Heart right ventricle (tissue), 16 donors: Measurements from ENCODE around the gene TRIM32. TPM values are rescaled to one million over a fixed set of nuclear protein-coding genes. Genes with fewer than 3 reads are reported as not detected.

Experiments
- ATAC-seq, 8 donors: fragments of 200-7000 bp; cut with Tn5 transposase; one replicate each; pipeline ENCODE4 v1.9.1; 2020; ENCODE audit warnings: mild to moderate bottlenecking in 8 of 8, moderate library complexity in 8 of 8, moderate number of reproducible peaks in 1 of 8
- DNase-seq, 2 donors: peaks; one replicate each; pipeline ENCODE4 v3.0.0-alpha.2; 2020
- H3K27ac ChIP-seq, 10 donors: fragments of 200-600 bp; sonication (generic) in 2 of 10; one replicate each; pipeline versions ENCODE4 v1.5.0 to v1.8.0; 2020 to 2022; ENCODE audit warnings: mild to moderate bottlenecking in 3 of 10
- H3K27me3 ChIP-seq, 7 donors: fragments of 200-600 bp; one replicate each; pipeline ENCODE4 v1.8.0; 2021 to 2022; ENCODE audit warnings: mild to moderate bottlenecking in 2 of 7
- H3K36me3 ChIP-seq, 9 donors: fragments of 200-600 bp; sonication (generic) in 1 of 9; one replicate each; pipeline versions ENCODE4 v1.5.0 to v1.8.0; 2020 to 2022; ENCODE audit warnings: mild to moderate bottlenecking in 2 of 9
- H3K4me1 ChIP-seq, 9 donors: fragments of 200-600 bp; sonication (generic) in 1 of 9; one replicate each; pipeline versions ENCODE4 v1.5.0 to v1.8.0; 2020 to 2022; ENCODE audit warnings: mild to moderate bottlenecking in 4 of 9
- H3K4me3 ChIP-seq, 10 donors: fragments of 200-600 bp; sonication (generic) in 2 of 10; one replicate each; pipeline versions ENCODE4 v1.5.0 to v1.8.0; 2020 to 2022; ENCODE audit warnings: mild to moderate bottlenecking in 7 of 10, moderate library complexity in 2 of 10
- H3K9me3 ChIP-seq, 11 donors: fragments of 200-600 bp in 10 of 11; sonication (generic) in 2 of 11; one replicate each; pipeline versions ENCODE4 v1.5.0 to v1.8.0; 2013 to 2022; ENCODE audit warnings: mild to moderate bottlenecking in 2 of 11, control low read depth in 1 of 11, moderate library complexity in 1 of 11
- WGBS, 2 donors: extraction: QIAGEN DNeasy Blood & Tissue Kit; methylation state at CpG; one replicate each; pipeline ENCODE4 v1.1.7; 2013; ENCODE audit warnings: inconsistent platforms in 1 of 2; 5-methylcytosine and 5-hydroxymethylcytosine counted together
- intact Hi-C, 10 donors: fragments of 100-400 bp; cut with DNase I; formaldehyde crosslinking; loops; one replicate each; pipeline versions ENCODE4 v1.11.1 to v1.14.2; 2022
- polyA plus RNA-seq, 2 donors: library from polyadenylated mRNA; stranded (reverse); fragments of 200-250 nt; gene quantifications; one replicate each; pipeline ENCODE4 v1.2.3, GENCODE V29; 2013
- total RNA-seq, 10 donors: library from RNA; stranded (reverse); fragmentation: NEBNext Ultra II Directional in 3 of 10; extraction: Animal tissue kit (Norgen Biotek cat#: 25700) in 3 of 10; gene quantifications; one replicate each; pipeline versions ENCODE4 v1.2.1 to v1.2.4, GENCODE V29; 2021 to 2023
- TF ChIP-seq, protein P1 (sequence below), 9 donors: fragments of 200-600 bp; sonication (generic) in 2 of 9; IDR thresholded peaks; one replicate each; pipeline versions ENCODE4 v1.5.0 to v1.8.0; 2021 to 2022; ENCODE audit warnings: antibody characterized with exemption in 9 of 9, mild to moderate bottlenecking in 5 of 9, moderate library complexity in 1 of 9
- donor health status: Arrhythmogenic right ventricular cardiomyopathy.
- donor health status: ischemic (EF 13 %, LVEDD 7.1; RV severe dilation, severe dysfunction).
- donor health status: healthy with polysubstance abuse.
- donor health status: DM: no; HTN: yes; CAD: no.
- donor health status: DM: no; HTN: no; CAD: no.
- donor health status: ischemic (EF 25% LVEDD 6.9; RV normal size, moderate dysfunction).
- donor health status: ischemic (EF 25% LVEDD 5.7; RV mildly dilated, moderate dysfunction).
- donor health status: healthy.
- donor health status: DM: yes; HTN: yes; CAD: no.
- donor health status: Ischemic cardiomyopathy.
- donor health status: ischemic (EF 35%, LVEDD 5.7; RV mildly dilated, moderate dysfunction).
- donor health status: nonischemic (EF 11% LVEDD 7.7; RV severe dilation, severe dysfunction).
- donor health status: DM: yes; HTN: yes; CAD: no.
- donor health status: PGD.
- donor health status: ischemic (EF 29% LVEDD 5.4; RV normal size, mild dysfunction).
- donor health status: nonischemic (EF 23%, LVEDD 6.1; RV moderate dilation, normal function).

The TRIM32 gene
- total and polyA plus RNA-seq, 12 donors = 2.6 to 21.2 (median 13.4) TPM

GRCh38 chr9:116701940-116702642, 15.0 kb downstream of the TRIM32 start:
- Histone ChIP-seq H3K4me1 (peaks cover 0 to 11% (median 0%) of the 10 kb centered on the region in 9 donors), H3K4me3 (no peak overlapping the region), H3K9me3 (no peaks in the 10 kb centered on the region), H3K27ac (no peak overlapping the region), H3K36me3 (peaks cover 0 to 43% (median 30%) of the 10 kb centered on the region in 9 donors), H3K27me3 (no peaks in the 10 kb centered on the region)
- WGBS, 2 donors = 78 to 93% methylated on average over 2 of the region's 2 CpGs
- intact Hi-C loops = no loop called here
- TF ChIP-seq, protein P1, sequence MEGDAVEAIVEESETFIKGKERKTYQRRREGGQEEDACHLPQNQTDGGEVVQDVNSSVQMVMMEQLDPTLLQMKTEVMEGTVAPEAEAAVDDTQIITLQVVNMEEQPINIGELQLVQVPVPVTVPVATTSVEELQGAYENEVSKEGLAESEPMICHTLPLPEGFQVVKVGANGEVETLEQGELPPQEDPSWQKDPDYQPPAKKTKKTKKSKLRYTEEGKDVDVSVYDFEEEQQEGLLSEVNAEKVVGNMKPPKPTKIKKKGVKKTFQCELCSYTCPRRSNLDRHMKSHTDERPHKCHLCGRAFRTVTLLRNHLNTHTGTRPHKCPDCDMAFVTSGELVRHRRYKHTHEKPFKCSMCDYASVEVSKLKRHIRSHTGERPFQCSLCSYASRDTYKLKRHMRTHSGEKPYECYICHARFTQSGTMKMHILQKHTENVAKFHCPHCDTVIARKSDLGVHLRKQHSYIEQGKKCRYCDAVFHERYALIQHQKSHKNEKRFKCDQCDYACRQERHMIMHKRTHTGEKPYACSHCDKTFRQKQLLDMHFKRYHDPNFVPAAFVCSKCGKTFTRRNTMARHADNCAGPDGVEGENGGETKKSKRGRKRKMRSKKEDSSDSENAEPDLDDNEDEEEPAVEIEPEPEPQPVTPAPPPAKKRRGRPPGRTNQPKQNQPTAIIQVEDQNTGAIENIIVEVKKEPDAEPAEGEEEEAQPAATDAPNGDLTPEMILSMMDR (IDR thresholded peaks at IDR 0.05) = no peak
- DNase-seq (no peak), ATAC-seq (no peak)

DNA sequence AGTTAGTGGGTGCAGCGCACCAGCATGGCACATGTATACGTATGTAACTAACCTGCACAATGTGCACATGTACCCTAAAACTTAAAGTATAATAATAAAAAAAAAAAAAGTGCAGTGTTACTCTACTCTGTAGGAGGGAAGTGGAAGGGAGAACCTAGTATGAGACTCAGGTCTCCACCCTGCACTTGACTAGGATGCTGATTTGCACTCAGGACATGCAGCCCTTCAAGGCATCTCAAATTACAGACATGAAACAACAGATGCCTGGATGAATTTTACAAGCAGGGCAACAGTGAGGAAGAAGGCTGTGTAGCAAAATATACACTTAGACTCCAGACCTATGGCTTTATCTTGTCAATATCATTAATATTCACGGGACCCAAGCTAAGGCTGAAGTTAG, 16.5 kb downstream of the TRIM32 start:
- Histone ChIP-seq H3K4me3 (no peak overlapping the region), H3K27ac (no peak overlapping the region), H3K4me1 (peaks cover 0 to 11% (median 0%) of the 10 kb centered on the region in 9 donors), H3K36me3 (peaks cover 0 to 28% (median 16%) of the 10 kb centered on the region in 9 donors), H3K9me3 (no peaks in the 10 kb centered on the region), H3K27me3 (no peaks in the 10 kb centered on the region)
- TF ChIP-seq, protein P1 (IDR thresholded peaks at IDR 0.05) = no peak
- WGBS, 2 donors = 96 to 98% methylated on average over 2 to 3 of the region's 3 CpGs
- intact Hi-C loops = no loop called here
- ATAC-seq (no peak), DNase-seq (no peak)

DNA sequence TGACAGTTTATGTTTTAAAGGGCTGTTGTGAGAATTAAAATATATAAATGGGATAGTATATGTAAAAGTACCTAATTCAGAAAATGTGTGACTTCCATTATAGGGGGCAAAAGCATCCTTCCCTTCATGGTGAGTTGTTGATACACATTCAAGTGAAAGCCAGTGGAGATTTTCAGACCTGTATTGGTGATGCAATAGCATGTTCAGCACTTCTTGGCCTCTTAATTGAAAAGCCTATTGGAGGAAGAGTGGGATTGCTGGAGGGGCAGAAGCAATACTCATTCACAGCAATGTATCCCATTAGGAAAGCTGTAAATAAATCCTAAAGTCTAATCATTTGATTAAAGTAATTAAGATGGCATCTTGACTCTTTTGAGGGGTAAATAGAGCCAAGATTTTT, 17.4 kb downstream of the TRIM32 start:
- H3K27me3 ChIP-seq = no peaks in the 10 kb centered on the region
- peaks cover 0 to 11% (median 0%) of the 10 kb centered on the region in 9 donors for H3K4me1 ChIP-seq
- ATAC-seq (no peak), DNase-seq (no peak)
- H3K9me3 ChIP-seq = no peaks in the 10 kb centered on the region
- H3K36me3 ChIP-seq = peaks cover 0 to 20% (median 8%) of the 10 kb centered on the region in 9 donors
- intact Hi-C loops = no loop called here
- no peak overlapping the region for H3K4me3 ChIP-seq
- H3K27ac ChIP-seq = no peak overlapping the region
- TF ChIP-seq, protein P1 (IDR thresholded peaks at IDR 0.05) = no peak

GRCh38 chr9:116705531-116705930, 18.4 kb downstream of the TRIM32 start:
- 79 to 95% methylated on average over 1 of the region's 1 CpG for WGBS, 2 donors
- no peaks in the 10 kb centered on the region for H3K9me3 ChIP-seq
- intact Hi-C loops = no loop called here

More at GRCh38 chr9:116705531-116705930, 18.4 kb downstream of the TRIM32 start:
- no peak overlapping the region for H3K4me3 ChIP-seq
- no peak for DNase-seq
- ATAC-seq = no peak
- H3K27ac ChIP-seq = no peak overlapping the region
- peaks cover 0 to 11% (median 0%) of the 10 kb centered on the region in 9 donors for H3K4me1 ChIP-seq
- TF ChIP-seq, protein P1 (IDR thresholded peaks at IDR 0.05) = no peak
- H3K36me3 ChIP-seq = peaks cover 0 to 9% (median 0%) of the 10 kb centered on the region in 9 donors
- H3K27me3 ChIP-seq = no peaks in the 10 kb centered on the region
